Measurements from ENCODE around the gene COA1. TPM values are rescaled to one million over a fixed set of nuclear protein-coding genes. Genes with fewer than 3 reads are reported as not detected.
"Not testable (repeated sequence)": the region's sequence is repeated elsewhere in the genome, so short reads cannot be mapped to it uniquely, and the experiment has no call there.

COA1 gene
- total and polyA plus RNA-seq, 7 experiments from 2014 or later: 51.3 to 86.6 (median 67.0) TPM

DNA sequence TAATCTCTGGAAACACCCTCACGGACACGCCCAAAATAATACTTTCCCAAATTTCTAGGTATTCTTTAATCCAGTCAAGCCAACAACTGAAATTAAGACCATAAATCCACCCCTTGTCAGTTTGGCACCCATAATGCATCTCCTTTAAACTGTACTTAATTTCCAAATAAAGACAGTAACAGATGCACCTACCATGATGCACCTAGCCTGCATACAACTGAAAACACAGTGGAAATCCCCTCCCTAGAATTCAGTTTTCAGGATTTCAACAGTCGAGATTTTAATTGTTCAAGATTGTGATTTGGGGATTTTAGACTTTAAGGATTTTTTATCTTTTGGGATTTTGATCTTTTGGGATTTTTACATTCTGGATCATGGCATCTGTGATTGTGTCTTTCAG is 129.3 kb downstream of the COA1 start:
- Histone ChIP-seq H3K4me1 (ENCODE audit: control insufficient read depth in 2 of 2, insufficient read depth in 2 of 2, low read length in 2 of 2) (peaks cover 61 to 65% of the 10 kb centered on the region in 2 donors), H3K36me3 (ENCODE audit: control insufficient read depth in 2 of 3, insufficient read depth in 3 of 3, low read length in 3 of 3) (peaks cover 13 to 46% (median 42%) of the 10 kb centered on the region in 3 experiments), H3K27ac (ENCODE audit: low read depth, low read length) (peak overlapping the region; percentile 50), H3K4me3 (ENCODE audit: low read length) (no peak overlapping the region), H3K9me3 (ENCODE audit: control insufficient read depth in 2 of 3, low read length in 3 of 3) (no peaks in the 10 kb centered on the region), H3K27me3 (ENCODE audit: control insufficient read depth in 2 of 2, insufficient read depth in 2 of 2, low read length in 2 of 2) (no peaks in the 10 kb centered on the region)
- POLR2A ChIA-PET: no interaction called here
- Mint-ChIP-seq H3K4me1 (peaks cover 27 to 51% (median 45%) of the 10 kb centered on the region in 7 donors), H3K27me3 (no peaks in the 10 kb centered on the region), H3K4me3 (peak overlapping the region in 9 of 10 donors; percentile 23 to 68 (median 54)), H3K27ac (peak overlapping the region in 8 of 9 donors; percentile 65 to 94 (median 88)), H3K36me3 (peaks cover 10 to 37% (median 17%) of the 10 kb centered on the region in 5 donors), H3K9me3 (peaks cover 0 to 3% (median 0%) of the 10 kb centered on the region in 11 donors)
- DNase-seq (no peak), ATAC-seq (peak; percentile 37)
- CTCF ChIA-PET: no interaction called here
- intact Hi-C loops (cut with micrococcal nuclease): loop anchor here (1.0 to 2.0 kb wide), 3 partner anchors 9 to 13 kb away; no protein-coding TSS in a partner anchor

DNA sequence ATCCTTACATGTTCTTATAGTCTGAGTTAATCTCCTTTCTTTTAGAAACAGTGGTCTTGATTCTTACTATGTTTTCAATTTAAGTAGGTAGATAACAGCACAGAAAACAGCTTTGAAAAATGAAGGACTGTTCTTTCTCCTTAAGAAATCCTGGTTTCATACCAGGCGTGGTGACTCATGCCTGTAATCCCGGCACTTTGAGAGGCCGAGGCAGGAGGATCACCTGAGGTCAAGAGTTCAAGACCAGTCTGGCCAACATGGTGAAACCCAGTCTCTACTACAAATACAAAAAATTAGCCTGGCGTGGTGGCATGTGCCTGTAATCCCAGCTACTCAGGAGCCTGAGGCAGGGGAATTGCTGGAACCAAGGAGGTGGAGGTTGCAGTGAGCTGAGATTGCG is 132.9 kb downstream of the COA1 start:
- DNase-seq; H3K9me3 Mint-ChIP-seq; H3K27ac ChIP-seq (ENCODE audit: low read depth, low read length); H3K27me3 ChIP-seq (ENCODE audit: control insufficient read depth in 2 of 2, insufficient read depth in 2 of 2, low read length in 2 of 2); H3K27me3 Mint-ChIP-seq; intact Hi-C loops (cut with micrococcal nuclease); ATAC-seq; H3K9me3 ChIP-seq (ENCODE audit: control insufficient read depth in 2 of 3, low read length in 3 of 3); H3K4me3 ChIP-seq (ENCODE audit: low read length): not testable (repeated sequence)
- Histone ChIP-seq H3K4me1 (ENCODE audit: control insufficient read depth in 2 of 2, insufficient read depth in 2 of 2, low read length in 2 of 2) (peaks cover 52 to 65% of the 10 kb centered on the region in 2 donors), H3K36me3 (ENCODE audit: control insufficient read depth in 2 of 3, insufficient read depth in 3 of 3, low read length in 3 of 3) (peaks cover 5 to 35% (median 32%) of the 10 kb centered on the region in 3 experiments)
- ChIA-PET POLR2A (interaction anchor here (0.6 to 1.9 kb wide), 8 partner anchors 8 to 164 kb away, joined by 3 to 7 read pairs (median 4); no protein-coding TSS in a partner anchor), CTCF (interaction anchor here (1.0 to 1.4 kb wide), 2 partner anchors 9 to 14 kb away, joined by 4 to 5 read pairs; partner anchors contain the start of gene STK17A)
- Mint-ChIP-seq H3K4me1 (peaks cover 44 to 83% (median 70%) of the 10 kb centered on the region in 7 donors), H3K27ac (peak overlapping the region in 7 of 9 donors; percentile 19 to 85 (median 72)), H3K4me3 (peak overlapping the region in 4 of 10 donors; percentile 13 to 79 (median 48)), H3K36me3 (peaks cover 7 to 31% (median 21%) of the 10 kb centered on the region in 5 donors)

DNA sequence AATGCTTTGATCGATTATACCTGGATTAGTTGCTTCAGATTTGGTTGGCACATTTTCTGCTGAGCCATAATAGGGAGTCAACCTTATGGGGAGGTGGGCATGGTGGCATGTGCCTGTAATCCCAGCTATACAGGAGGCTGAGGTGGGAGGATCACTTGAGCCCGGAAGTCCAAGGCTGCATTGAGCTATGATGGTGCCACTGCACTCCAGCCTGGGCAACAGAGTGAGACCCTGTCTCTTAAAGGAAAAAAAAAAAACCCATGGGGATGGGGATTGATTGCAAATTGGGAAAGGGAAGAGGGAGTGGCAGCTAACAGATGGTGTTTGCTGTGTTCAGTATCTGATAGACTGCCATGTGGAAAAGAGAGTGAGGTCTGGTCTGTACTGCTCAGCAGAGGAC is 135.3 kb downstream of the COA1 start:
- H3K27ac Mint-ChIP-seq: peak overlapping the region; percentile 49 to 94 (median 90)
- Histone ChIP-seq H3K4me3 (ENCODE audit: low read length) (peak overlapping the region; percentile 5), H3K9me3 (ENCODE audit: control insufficient read depth in 2 of 3, low read length in 3 of 3) (no peaks in the 10 kb centered on the region), H3K36me3 (ENCODE audit: control insufficient read depth in 2 of 3, insufficient read depth in 3 of 3, low read length in 3 of 3) (peaks cover 0 to 22% (median 21%) of the 10 kb centered on the region in 3 experiments), H3K27me3 (ENCODE audit: control insufficient read depth in 2 of 2, insufficient read depth in 2 of 2, low read length in 2 of 2) (no peaks in the 10 kb centered on the region), H3K4me1 (ENCODE audit: control insufficient read depth in 2 of 2, insufficient read depth in 2 of 2, low read length in 2 of 2) (peaks cover 65 to 69% of the 10 kb centered on the region in 2 donors), H3K27ac (ENCODE audit: low read depth, low read length) (peak overlapping the region; percentile 67)
- H3K27me3 Mint-ChIP-seq: no peaks in the 10 kb centered on the region
- POLR2A ChIA-PET: interaction anchor here (0.8 to 1.4 kb wide), 4 partner anchors 11 to 458 kb away, joined by 3 to 9 read pairs (median 4); partner anchors contain the start of gene STK17A
- H3K9me3 Mint-ChIP-seq: no peaks in the 10 kb centered on the region
- H3K4me1 Mint-ChIP-seq: peaks cover 53 to 92% (median 78%) of the 10 kb centered on the region in 7 donors
- peaks cover 0 to 27% (median 18%) of the 10 kb centered on the region in 5 donors for H3K36me3 Mint-ChIP-seq
- ATAC-seq (no peak), DNase-seq (no peak)
- intact Hi-C loops (cut with micrococcal nuclease): loop anchor here in 1 of 2 donors (1.0 kb wide), 1 partner anchor 9 kb away; no protein-coding TSS in a partner anchor
- CTCF ChIA-PET: interaction anchor here (0.6 to 0.7 kb wide), 2 partner anchors 11 to 15 kb away, joined by 3 to 4 read pairs; partner anchors contain the start of gene STK17A
- H3K4me3 Mint-ChIP-seq: peak overlapping the region; percentile 48 to 92 (median 78)

DNA sequence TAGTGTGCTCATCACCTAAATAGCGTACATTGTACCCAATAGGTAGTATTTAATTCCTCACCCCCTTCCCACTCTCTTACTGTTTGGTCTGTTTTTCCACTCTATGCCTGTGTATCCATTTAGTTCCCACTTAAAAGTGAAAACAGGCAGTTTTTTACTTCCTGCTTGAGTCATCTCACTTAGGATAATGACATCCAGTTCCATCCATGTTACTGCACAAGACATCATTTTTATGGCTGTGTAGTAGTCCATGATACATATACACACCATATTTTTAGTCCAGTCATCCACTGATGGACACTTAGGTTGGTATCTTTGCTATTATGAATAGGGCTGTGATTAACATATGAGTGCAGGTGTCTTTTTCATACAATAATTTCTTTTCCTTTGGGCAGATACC is 136.3 kb downstream of the COA1 start:
- H3K4me1 ChIP-seq (ENCODE audit: control insufficient read depth in 2 of 2, insufficient read depth in 2 of 2, low read length in 2 of 2): peaks cover 68 to 76% of the 10 kb centered on the region in 2 donors
- H3K36me3 ChIP-seq (ENCODE audit: control insufficient read depth in 2 of 3, insufficient read depth in 3 of 3, low read length in 3 of 3): peaks cover 0 to 19% (median 12%) of the 10 kb centered on the region in 3 experiments
- intact Hi-C loops (cut with micrococcal nuclease): no loop called here
- ChIA-PET POLR2A (interaction anchor here (0.6 to 2.8 kb wide), 5 partner anchors 11 to 1042 kb away, joined by 3 to 14 read pairs (median 10); partner anchors contain the start of gene STK17A), CTCF (interaction anchor here (2.9 to 3.0 kb wide), 2 partner anchors 10 to 107 kb away, joined by 12 to 23 read pairs; partner anchors contain the start of gene STK17A)
- Mint-ChIP-seq H3K27ac (peak overlapping the region in 8 of 9 donors; percentile 64 to 94 (median 91)), H3K36me3 (peaks cover 0 to 26% (median 13%) of the 10 kb centered on the region in 5 donors), H3K4me1 (peaks cover 57 to 92% (median 81%) of the 10 kb centered on the region in 7 donors), H3K4me3 (peak overlapping the region; percentile 43 to 92 (median 78)), H3K9me3 (no peaks in the 10 kb centered on the region), H3K27me3 (no peaks in the 10 kb centered on the region)
- DNase-seq (no peak), ATAC-seq (no peak)
- H3K27me3 ChIP-seq (ENCODE audit: control insufficient read depth in 2 of 2, insufficient read depth in 2 of 2, low read length in 2 of 2): no peaks in the 10 kb centered on the region
- H3K27ac ChIP-seq (ENCODE audit: low read depth, low read length): peak overlapping the region; percentile 67
- H3K4me3 ChIP-seq (ENCODE audit: low read length): peak overlapping the region; percentile 5
- H3K9me3 ChIP-seq (ENCODE audit: control insufficient read depth in 2 of 3, low read length in 3 of 3): no peaks in the 10 kb centered on the region

DNA sequence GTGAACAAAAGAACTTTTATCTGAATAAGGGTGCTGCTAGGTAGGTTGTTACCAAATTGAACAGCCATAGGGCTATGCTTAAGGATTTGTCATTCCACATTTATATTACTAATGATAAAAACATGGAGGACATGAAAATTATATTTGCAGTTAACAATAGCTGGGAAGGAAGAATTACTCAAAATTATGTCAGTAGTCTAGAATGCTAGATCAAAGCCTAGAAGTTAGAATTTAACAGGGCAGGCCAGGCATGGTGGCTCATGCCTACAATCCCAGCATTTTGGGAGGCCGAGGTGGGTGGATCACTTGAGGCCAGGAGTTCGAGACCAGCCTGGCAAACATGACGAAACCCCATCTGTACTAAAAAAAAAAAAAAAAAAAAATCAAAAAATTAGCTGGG is 137.0 kb downstream of the COA1 start:
- Mint-ChIP-seq H3K27ac (peak overlapping the region; percentile 20 to 94 (median 80)), H3K36me3 (peaks cover 0 to 26% (median 12%) of the 10 kb centered on the region in 5 donors), H3K27me3 (no peaks in the 10 kb centered on the region), H3K9me3 (no peaks in the 10 kb centered on the region), H3K4me3 (peak overlapping the region in 9 of 10 donors; percentile 62 to 92 (median 79)), H3K4me1 (peaks cover 57 to 93% (median 84%) of the 10 kb centered on the region in 7 donors)
- ATAC-seq (no peak), DNase-seq (no peak)
- CTCF ChIA-PET: interaction anchor here (2.9 to 3.0 kb wide), 2 partner anchors 10 to 107 kb away, joined by 12 to 23 read pairs; partner anchors contain the start of gene STK17A
- H3K27ac ChIP-seq (ENCODE audit: low read depth, low read length): peak overlapping the region; percentile 67
- POLR2A ChIA-PET: interaction anchor here (0.7 to 2.8 kb wide), 5 partner anchors 10 to 56 kb away, joined by 3 to 14 read pairs (median 13); partner anchors contain the start of gene STK17A
- H3K36me3 ChIP-seq (ENCODE audit: control insufficient read depth in 2 of 3, insufficient read depth in 3 of 3, low read length in 3 of 3): peaks cover 0 to 15% (median 11%) of the 10 kb centered on the region in 3 experiments
- H3K27me3 ChIP-seq (ENCODE audit: control insufficient read depth in 2 of 2, insufficient read depth in 2 of 2, low read length in 2 of 2): no peaks in the 10 kb centered on the region
- H3K4me3 ChIP-seq (ENCODE audit: low read length): peak overlapping the region; percentile 33
- intact Hi-C loops (cut with micrococcal nuclease): no loop called here
- H3K4me1 ChIP-seq (ENCODE audit: control insufficient read depth in 2 of 2, insufficient read depth in 2 of 2, low read length in 2 of 2): peaks cover 75 to 82% of the 10 kb centered on the region in 2 donors
- H3K9me3 ChIP-seq (ENCODE audit: control insufficient read depth in 2 of 3, low read length in 3 of 3): no peaks in the 10 kb centered on the region

DNA sequence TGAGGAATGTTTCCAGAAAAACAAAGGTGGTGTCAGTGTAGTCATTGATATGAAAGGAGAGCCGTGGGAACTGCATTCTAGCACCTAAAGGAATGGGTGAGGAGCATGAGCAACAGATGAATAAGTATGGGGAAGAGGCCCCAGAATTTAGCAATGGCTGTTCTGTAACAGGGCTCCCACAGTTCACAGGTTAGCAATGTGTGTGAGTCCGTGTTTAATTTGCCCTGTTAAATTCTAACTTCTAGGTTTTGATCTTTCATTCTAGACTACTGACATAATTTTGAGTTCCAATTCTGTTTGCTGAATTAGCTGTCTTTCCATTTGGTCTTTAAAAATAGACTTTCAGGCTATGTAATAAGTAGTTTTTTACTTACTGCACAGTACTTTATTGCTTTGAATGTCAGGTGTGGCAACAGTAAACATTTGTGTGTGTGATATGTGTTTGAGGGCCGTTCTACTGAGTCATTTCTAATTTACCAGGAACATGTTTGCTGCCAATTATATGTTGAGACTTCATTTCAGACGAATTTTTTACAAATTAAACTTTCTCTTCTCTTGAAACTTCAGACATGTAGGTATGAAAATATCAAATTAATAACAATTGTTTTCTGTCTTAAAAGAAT is 137.7 kb downstream of the COA1 start:
- Mint-ChIP-seq H3K4me3 (peak overlapping the region; percentile 62 to 92 (median 78)), H3K4me1 (peaks cover 55 to 92% (median 83%) of the 10 kb centered on the region in 7 donors), H3K36me3 (peaks cover 0 to 24% (median 12%) of the 10 kb centered on the region in 5 donors), H3K27me3 (no peaks in the 10 kb centered on the region), H3K27ac (peak overlapping the region in 8 of 9 donors; percentile 36 to 94 (median 88)), H3K9me3 (no peaks in the 10 kb centered on the region)
- Histone ChIP-seq H3K27ac (ENCODE audit: low read depth, low read length) (peak overlapping the region; percentile 67), H3K4me1 (ENCODE audit: control insufficient read depth in 2 of 2, insufficient read depth in 2 of 2, low read length in 2 of 2) (peaks cover 78 to 84% of the 10 kb centered on the region in 2 donors), H3K4me3 (ENCODE audit: low read length) (peak overlapping the region; percentile 33), H3K9me3 (ENCODE audit: control insufficient read depth in 2 of 3, low read length in 3 of 3) (no peaks in the 10 kb centered on the region), H3K27me3 (ENCODE audit: control insufficient read depth in 2 of 2, insufficient read depth in 2 of 2, low read length in 2 of 2) (no peaks in the 10 kb centered on the region), H3K36me3 (ENCODE audit: control insufficient read depth in 2 of 3, insufficient read depth in 3 of 3, low read length in 3 of 3) (peaks cover 0 to 9% (median 6%) of the 10 kb centered on the region in 3 experiments)
- ChIA-PET CTCF (interaction anchor here (2.9 to 3.0 kb wide), 2 partner anchors 9 to 108 kb away, joined by 12 to 23 read pairs; partner anchors contain the start of gene STK17A), POLR2A (interaction anchor here (1.1 to 2.8 kb wide), 4 partner anchors 9 to 57 kb away, joined by 3 to 14 read pairs (median 13); partner anchors contain the start of gene STK17A)
- DNase-seq (no peak), ATAC-seq (no peak)
- intact Hi-C loops (cut with micrococcal nuclease): loop anchor here (1.0 to 2.0 kb wide), 3 partner anchors 8 to 21 kb away; partner anchors contain the start of gene STK17A (in 1 of the 2)

Data from naive thymus-derived CD4-positive, alpha-beta T cell (primary cell).